Measurements from ENCODE around the gene PAX5. TPM values are rescaled to one million over a fixed set of nuclear protein-coding genes. Genes with fewer than 3 reads are reported as not detected.

PAX5 gene
- total RNA-seq, 4 donors from 2014 or later = under 0.01 to 0.29 TPM; not detected in 2

GRCh38 chr9:36903541-36904435, 130.3 kb downstream of the PAX5 start:
- Histone ChIP-seq H3K27me3 (peaks cover 0 to 68% (median 0%) of the 10 kb centered on the region in 4 donors), H3K27ac (no peak overlapping the region), H3K4me1 (no peaks in the 10 kb centered on the region), H3K9me3 (no peaks in the 10 kb centered on the region), H3K36me3 (no peaks in the 10 kb centered on the region), H3K4me3 (no peak overlapping the region)
- 43 to 58% methylated on average over 3 of the region's 4 CpGs for WGBS, 2 donors
- TF ChIP-seq CTCF (IDR thresholded peaks at IDR 0.05) (no peak), POLR2A (IDR thresholded peaks at IDR 0.05) (no peak)
- no peak for DNase-seq
- intact Hi-C loops (cut with DNase I) = loop anchor here (10.0 kb wide), 1 partner anchor 59 kb away; no protein-coding TSS in a partner anchor

GRCh38 chr9:36902861-36903524, 131.1 kb downstream of the PAX5 start:
- no peak for TF ChIP-seq CTCF (IDR thresholded peaks at IDR 0.05)
- no peak for TF ChIP-seq POLR2A (IDR thresholded peaks at IDR 0.05)
- 25 to 58% methylated on average over 2 to 5 of the region's 5 CpGs for WGBS, 2 donors
- Histone ChIP-seq H3K9me3 (no peaks in the 10 kb centered on the region), H3K4me3 (no peak overlapping the region), H3K4me1 (no peaks in the 10 kb centered on the region), H3K27me3 (peaks cover 0 to 67% (median 0%) of the 10 kb centered on the region in 4 donors), H3K27ac (no peak overlapping the region), H3K36me3 (no peaks in the 10 kb centered on the region)
- intact Hi-C loops (cut with DNase I) = loop anchor here (10.0 kb wide), 1 partner anchor 58 kb away; no protein-coding TSS in a partner anchor
- no peak for DNase-seq

GRCh38 chr9:36902080-36902716, 131.9 kb downstream of the PAX5 start:
- Histone ChIP-seq H3K9me3 (no peaks in the 10 kb centered on the region), H3K27me3 (peaks cover 0 to 65% (median 0%) of the 10 kb centered on the region in 4 donors), H3K4me1 (no peaks in the 10 kb centered on the region), H3K27ac (no peak overlapping the region), H3K4me3 (no peak overlapping the region), H3K36me3 (no peaks in the 10 kb centered on the region)
- 60 to 74% methylated on average over 8 of the region's 8 CpGs for WGBS, 2 donors
- TF ChIP-seq CTCF (IDR thresholded peaks at IDR 0.05) = no peak
- TF ChIP-seq POLR2A (IDR thresholded peaks at IDR 0.05) = no peak
- no peak for DNase-seq
- intact Hi-C loops (cut with DNase I) = loop anchor here (10.0 kb wide), 1 partner anchor 57 kb away; no protein-coding TSS in a partner anchor

GRCh38 chr9:36901528-36901927, 132.5 kb downstream of the PAX5 start:
- no peak for TF ChIP-seq CTCF (IDR thresholded peaks at IDR 0.05)
- TF ChIP-seq POLR2A (IDR thresholded peaks at IDR 0.05) = no peak
- DNase-seq = no peak
- Histone ChIP-seq H3K27ac (no peak overlapping the region), H3K4me1 (no peaks in the 10 kb centered on the region), H3K9me3 (no peaks in the 10 kb centered on the region), H3K27me3 (peaks cover 0 to 65% (median 0%) of the 10 kb centered on the region in 4 donors), H3K36me3 (no peaks in the 10 kb centered on the region), H3K4me3 (no peak overlapping the region)
- 73 to 77% methylated on average over 7 of the region's 7 CpGs for WGBS, 2 donors
- intact Hi-C loops (cut with DNase I) = loop anchor here (10.0 kb wide), 1 partner anchor 57 kb away; no protein-coding TSS in a partner anchor

Measured in esophagus squamous epithelium (tissue), 5 donors.